Measurements from ENCODE around the gene PTPRZ1. TPM values are rescaled to one million over a fixed set of nuclear protein-coding genes. Genes with fewer than 3 reads are reported as not detected.

PTPRZ1 gene
- total and polyA plus RNA-seq, 2 of the 13 experiments (the other 11 are each of a cell fraction or from before 2014, with no cell fraction given): not detected

- TF ChIP-seq, protein P1, sequence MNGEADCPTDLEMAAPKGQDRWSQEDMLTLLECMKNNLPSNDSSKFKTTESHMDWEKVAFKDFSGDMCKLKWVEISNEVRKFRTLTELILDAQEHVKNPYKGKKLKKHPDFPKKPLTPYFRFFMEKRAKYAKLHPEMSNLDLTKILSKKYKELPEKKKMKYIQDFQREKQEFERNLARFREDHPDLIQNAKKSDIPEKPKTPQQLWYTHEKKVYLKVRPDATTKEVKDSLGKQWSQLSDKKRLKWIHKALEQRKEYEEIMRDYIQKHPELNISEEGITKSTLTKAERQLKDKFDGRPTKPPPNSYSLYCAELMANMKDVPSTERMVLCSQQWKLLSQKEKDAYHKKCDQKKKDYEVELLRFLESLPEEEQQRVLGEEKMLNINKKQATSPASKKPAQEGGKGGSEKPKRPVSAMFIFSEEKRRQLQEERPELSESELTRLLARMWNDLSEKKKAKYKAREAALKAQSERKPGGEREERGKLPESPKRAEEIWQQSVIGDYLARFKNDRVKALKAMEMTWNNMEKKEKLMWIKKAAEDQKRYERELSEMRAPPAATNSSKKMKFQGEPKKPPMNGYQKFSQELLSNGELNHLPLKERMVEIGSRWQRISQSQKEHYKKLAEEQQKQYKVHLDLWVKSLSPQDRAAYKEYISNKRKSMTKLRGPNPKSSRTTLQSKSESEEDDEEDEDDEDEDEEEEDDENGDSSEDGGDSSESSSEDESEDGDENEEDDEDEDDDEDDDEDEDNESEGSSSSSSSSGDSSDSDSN (CRISPR knock-in tag; IDR thresholded peaks at IDR 0.05): no peak
- TF ChIP-seq FLYWCH1 (CRISPR knock-in tag; IDR thresholded peaks at IDR 0.05) (no peak), SKI (IDR thresholded peaks at IDR 0.05; ENCODE audit: partially characterized antibody) (no peak), ZNF317 (CRISPR knock-in tag; IDR thresholded peaks at IDR 0.05) (0 out of 2 replicates have a peak, but pooled peaks have one; percentile 41), ZNF674 (CRISPR knock-in tag; IDR thresholded peaks at IDR 0.05; ENCODE audit: low read depth) (no peak), CCDC6 (CRISPR knock-in tag; IDR thresholded peaks at IDR 0.05) (no peak), HDAC2 (CRISPR knock-in tag; IDR thresholded peaks at IDR 0.05) (peak; percentile 59), THAP11 (CRISPR knock-in tag; IDR thresholded peaks at IDR 0.05) (no peak), ZNF850 (CRISPR knock-in tag; conservative IDR thresholded peaks at IDR 0.05) (no peak), JUN (CRISPR knock-in tag; IDR thresholded peaks at IDR 0.05) (no peak), ZNF713 (CRISPR knock-in tag; IDR thresholded peaks at IDR 0.05) (no peak), SETDB1 (CRISPR knock-in tag; IDR thresholded peaks at IDR 0.05; ENCODE audit: borderline replicate concordance) (no peak), REPIN1 (CRISPR knock-in tag; IDR thresholded peaks at IDR 0.05; ENCODE audit: borderline replicate concordance, low read depth) (0 out of 2 replicates have a peak, but pooled peaks have one; percentile 44), ZNF724P (CRISPR knock-in tag; IDR thresholded peaks at IDR 0.05; ENCODE audit: borderline replicate concordance) (no peak), ZNF678 (CRISPR knock-in tag; IDR thresholded peaks at IDR 0.05) (no peak)
- TF ChIP-seq, protein P2, sequence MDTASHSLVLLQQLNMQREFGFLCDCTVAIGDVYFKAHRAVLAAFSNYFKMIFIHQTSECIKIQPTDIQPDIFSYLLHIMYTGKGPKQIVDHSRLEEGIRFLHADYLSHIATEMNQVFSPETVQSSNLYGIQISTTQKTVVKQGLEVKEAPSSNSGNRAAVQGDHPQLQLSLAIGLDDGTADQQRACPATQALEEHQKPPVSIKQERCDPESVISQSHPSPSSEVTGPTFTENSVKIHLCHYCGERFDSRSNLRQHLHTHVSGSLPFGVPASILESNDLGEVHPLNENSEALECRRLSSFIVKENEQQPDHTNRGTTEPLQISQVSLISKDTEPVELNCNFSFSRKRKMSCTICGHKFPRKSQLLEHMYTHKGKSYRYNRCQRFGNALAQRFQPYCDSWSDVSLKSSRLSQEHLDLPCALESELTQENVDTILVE (CRISPR knock-in tag; IDR thresholded peaks at IDR 0.05): peak; percentile 40; the same call in 1 of the 2 replicates
- TF ChIP-seq, protein P3, sequence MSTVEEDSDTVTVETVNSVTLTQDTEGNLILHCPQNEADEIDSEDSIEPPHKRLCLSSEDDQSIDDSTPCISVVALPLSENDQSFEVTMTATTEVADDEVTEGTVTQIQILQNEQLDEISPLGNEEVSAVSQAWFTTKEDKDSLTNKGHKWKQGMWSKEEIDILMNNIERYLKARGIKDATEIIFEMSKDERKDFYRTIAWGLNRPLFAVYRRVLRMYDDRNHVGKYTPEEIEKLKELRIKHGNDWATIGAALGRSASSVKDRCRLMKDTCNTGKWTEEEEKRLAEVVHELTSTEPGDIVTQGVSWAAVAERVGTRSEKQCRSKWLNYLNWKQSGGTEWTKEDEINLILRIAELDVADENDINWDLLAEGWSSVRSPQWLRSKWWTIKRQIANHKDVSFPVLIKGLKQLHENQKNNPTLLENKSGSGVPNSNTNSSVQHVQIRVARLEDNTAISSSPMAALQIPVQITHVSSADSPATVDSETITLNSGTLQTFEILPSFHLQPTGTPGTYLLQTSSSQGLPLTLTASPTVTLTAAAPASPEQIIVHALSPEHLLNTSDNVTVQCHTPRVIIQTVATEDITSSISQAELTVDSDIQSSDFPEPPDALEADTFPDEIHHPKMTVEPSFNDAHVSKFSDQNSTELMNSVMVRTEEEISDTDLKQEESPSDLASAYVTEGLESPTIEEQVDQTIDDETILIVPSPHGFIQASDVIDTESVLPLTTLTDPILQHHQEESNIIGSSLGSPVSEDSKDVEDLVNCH (CRISPR knock-in tag; IDR thresholded peaks at IDR 0.05): no peak
- TF ChIP-seq, protein P4, sequence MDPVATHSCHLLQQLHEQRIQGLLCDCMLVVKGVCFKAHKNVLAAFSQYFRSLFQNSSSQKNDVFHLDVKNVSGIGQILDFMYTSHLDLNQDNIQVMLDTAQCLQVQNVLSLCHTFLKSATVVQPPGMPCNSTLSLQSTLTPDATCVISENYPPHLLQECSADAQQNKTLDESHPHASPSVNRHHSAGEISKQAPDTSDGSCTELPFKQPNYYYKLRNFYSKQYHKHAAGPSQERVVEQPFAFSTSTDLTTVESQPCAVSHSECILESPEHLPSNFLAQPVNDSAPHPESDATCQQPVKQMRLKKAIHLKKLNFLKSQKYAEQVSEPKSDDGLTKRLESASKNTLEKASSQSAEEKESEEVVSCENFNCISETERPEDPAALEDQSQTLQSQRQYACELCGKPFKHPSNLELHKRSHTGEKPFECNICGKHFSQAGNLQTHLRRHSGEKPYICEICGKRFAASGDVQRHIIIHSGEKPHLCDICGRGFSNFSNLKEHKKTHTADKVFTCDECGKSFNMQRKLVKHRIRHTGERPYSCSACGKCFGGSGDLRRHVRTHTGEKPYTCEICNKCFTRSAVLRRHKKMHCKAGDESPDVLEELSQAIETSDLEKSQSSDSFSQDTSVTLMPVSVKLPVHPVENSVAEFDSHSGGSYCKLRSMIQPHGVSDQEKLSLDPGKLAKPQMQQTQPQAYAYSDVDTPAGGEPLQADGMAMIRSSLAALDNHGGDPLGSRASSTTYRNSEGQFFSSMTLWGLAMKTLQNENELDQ (CRISPR knock-in tag; IDR thresholded peaks at IDR 0.05; ENCODE audit: borderline replicate concordance): no peak
- TF ChIP-seq, protein P5, sequence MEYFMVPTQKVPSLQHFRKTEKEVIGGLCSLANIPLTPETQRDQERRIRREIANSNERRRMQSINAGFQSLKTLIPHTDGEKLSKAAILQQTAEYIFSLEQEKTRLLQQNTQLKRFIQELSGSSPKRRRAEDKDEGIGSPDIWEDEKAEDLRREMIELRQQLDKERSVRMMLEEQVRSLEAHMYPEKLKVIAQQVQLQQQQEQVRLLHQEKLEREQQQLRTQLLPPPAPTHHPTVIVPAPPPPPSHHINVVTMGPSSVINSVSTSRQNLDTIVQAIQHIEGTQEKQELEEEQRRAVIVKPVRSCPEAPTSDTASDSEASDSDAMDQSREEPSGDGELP (IDR thresholded peaks at IDR 0.05; ENCODE audit: borderline replicate concordance, low read depth): no peak
- TF ChIP-seq, protein P6, sequence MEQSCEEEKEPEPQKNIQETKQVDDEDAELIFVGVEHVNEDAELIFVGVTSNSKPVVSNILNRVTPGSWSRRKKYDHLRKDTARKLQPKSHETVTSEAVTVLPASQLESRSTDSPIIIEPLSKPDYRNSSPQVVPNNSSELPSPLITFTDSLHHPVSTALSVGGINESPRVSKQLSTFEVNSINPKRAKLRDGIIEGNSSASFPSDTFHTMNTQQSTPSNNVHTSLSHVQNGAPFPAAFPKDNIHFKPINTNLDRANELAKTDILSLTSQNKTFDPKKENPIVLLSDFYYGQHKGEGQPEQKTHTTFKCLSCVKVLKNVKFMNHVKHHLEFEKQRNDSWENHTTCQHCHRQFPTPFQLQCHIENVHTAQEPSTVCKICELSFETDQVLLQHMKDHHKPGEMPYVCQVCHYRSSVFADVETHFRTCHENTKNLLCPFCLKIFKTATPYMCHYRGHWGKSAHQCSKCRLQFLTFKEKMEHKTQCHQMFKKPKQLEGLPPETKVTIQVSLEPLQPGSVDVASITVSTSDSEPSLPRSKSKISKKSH (CRISPR knock-in tag; IDR thresholded peaks at IDR 0.05; ENCODE audit: borderline replicate concordance): no peak
Measured at GRCh38 chr7:121824276-121824675, 48.7 kb upstream of the PTPRZ1 start (continued).
